Activated CD8-positive, alpha-beta memory T cell treated with anti-CD3 and anti-CD28 coated beads for 48 hours (primary cell): Measurements from ENCODE around the gene MADD.
"Not testable (repeated sequence)": the region's sequence is repeated elsewhere in the genome, so short reads cannot be mapped to it uniquely, and the experiment has no call there.

Source experiments
- DNase-seq, 3 experiments: peaks; one replicate each; pipeline ENCODE4 v3.0.0-alpha.2; 2020; ENCODE audit warnings: low read depth in 2 of 3, low spot score in 2 of 3

MADD gene

DNA sequence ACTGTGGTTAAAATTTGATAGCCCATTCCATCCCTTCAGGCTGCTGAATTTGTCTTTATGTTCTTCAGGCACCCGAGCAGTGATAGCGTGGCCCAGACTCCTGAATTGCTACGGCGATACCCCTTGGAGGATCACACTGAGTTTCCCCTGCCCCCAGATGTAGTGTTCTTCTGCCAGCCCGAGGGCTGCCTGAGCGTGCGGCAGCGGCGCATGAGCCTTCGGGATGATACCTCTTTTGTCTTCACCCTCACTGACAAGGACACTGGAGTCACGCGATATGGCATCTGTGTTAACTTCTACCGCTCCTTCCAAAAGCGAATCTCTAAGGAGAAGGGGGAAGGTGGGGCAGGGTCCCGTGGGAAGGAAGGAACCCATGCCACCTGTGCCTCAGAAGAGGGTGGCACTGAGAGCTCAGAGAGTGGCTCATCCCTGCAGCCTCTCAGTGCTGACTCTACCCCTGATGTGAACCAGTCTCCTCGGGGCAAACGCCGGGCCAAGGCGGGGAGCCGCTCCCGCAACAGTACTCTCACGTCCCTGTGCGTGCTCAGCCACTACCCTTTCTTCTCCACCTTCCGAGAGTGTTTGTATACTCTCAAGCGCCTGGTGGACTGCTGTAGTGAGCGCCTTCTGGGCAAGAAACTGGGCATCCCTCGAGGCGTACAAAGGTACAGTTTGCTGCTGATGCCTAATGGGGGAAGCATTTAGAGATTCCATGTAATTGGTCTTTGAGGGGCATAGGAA, 4.7 kb downstream of the MADD start:
- DNase-seq: no peak

- DNase-seq: no peak
Measured at GRCh38 chr11:47276923-47277322, 7.0 kb downstream of the MADD start.

DNA sequence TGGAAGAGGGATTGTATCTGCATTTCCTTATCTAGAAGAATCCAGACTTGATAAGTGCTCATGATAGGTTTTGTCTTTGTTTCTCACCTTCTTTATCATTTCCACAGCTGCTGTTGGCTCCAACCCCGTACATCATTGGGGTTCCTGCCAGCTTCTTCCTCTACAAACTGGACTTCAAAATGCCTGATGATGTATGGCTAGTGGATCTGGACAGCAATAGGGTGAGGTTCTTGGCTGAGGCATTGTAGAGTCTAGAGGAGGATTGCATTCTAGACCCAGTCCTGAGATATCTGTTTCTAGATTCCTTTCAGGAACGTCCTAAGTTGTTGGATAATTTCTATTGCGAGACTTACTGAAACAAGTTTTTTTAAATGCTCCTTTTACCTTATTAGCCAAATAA, 8.1 kb downstream of the MADD start:
- DNase-seq: no peak

DNA sequence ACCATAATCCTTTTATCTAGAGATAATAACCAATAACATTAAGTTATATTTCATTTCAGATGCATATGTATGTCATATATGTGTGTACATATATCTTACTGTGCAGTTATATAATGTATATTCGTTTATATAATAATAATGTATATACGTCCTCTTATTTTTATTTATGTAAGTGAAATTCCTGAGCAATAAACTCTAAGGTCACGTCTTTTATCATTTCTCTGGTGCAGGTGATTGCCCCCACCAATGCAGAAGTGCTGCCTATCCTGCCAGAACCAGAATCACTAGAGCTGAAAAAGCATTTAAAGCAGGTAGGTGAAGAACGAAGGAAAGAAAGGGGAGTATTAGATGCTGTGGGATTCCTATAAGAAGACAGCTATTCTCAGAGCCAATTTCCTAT, 8.8 kb downstream of the MADD start:
- DNase-seq: no peak

GRCh38 chr11:47280099-47280498, 10.2 kb downstream of the MADD start:
- no peak for DNase-seq

- no peak for DNase-seq
Measured at GRCh38 chr11:47280860-47281259, 10.9 kb downstream of the MADD start.

DNA sequence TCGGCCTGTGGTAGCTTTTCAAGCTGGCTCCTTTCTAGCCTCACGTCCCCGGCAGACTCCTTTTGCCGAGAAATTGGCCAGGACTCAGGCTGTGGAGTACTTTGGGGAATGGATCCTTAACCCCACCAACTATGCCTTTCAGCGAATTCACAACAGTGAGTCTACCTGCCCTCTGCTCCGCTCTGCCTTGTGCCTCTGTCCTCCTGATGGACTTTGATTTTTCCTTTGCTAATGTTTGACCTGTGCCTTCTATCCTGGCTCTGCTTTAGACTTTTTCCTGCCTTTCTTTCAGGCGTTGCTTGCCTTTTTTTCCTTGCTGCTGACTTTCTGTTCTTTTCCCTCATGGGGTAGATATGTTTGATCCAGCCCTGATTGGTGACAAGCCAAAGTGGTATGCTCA, 12.5 kb downstream of the MADD start:
- no peak for DNase-seq

GRCh38 chr11:47284151-47284550, 14.2 kb downstream of the MADD start:
- no peak for DNase-seq

DNA sequence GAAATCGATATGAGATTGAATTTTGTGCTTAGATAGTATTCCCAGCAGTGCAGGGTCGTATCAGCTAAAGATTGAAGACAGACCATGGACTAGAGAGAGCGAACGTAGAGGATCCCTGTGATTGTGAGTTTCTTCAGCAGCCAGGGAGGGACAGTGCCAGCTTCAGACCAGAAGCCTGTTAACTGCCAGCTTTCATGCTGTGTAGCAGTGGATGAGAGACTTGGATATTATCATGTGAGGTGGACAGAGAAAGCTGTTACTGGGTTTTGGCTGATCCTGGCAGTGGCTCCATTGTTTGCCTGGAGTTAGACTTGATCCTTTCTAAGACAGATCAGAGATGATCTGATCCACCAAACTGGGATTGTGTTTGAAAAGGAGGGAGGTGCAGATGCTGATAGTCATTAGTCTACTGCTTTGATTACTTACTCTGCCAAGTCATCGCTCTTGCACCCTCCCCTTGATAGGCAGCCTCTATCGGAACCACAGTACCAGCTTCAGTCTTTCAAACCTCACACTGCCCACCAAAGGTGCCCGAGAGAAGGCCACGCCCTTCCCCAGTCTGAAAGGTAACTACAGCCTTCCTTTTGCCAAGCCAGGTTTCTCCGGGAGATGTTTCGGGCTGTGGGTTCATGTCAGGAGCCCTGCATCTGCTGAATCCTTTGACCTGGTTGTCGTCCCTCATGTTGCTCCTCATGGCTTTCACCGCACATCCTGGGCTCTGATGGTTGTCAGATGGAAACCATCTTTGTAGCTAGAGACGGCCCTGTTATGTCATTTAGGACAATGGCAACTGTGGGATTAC, 16.2 kb downstream of the MADD start:
- no peak for DNase-seq

GRCh38 chr11:47288066-47288465, 18.1 kb downstream of the MADD start:
- DNase-seq: no peak

GRCh38 chr11:47289856-47290255, 19.9 kb downstream of the MADD start:
- no peak for DNase-seq

GRCh38 chr11:47295385-47295784, 25.5 kb downstream of the MADD start:
- DNase-seq: no peak

- no peak for DNase-seq
Measured at GRCh38 chr11:47296045-47296444, 26.1 kb downstream of the MADD start.

- no peak for DNase-seq
Measured at GRCh38 chr11:47299078-47299477, 29.1 kb downstream of the MADD start.

DNA sequence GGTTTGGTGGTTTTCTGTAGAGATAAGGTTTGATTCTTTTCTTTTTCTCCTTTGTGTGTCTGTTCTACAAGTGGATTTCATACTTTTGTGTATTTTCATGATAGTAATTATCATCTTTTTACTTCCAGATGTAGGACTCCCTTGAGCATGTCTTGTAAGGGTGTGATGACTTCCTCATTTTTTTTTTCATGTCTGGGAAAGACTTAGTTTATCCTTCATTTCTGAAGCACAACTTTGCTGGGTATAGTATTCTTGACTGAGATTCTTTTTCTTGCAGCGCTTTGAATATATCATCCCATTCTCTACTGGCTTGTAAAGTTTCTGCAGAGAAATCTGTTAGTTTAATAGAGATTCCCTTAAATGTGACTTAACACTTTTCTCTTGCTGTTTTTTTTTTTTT, 32.9 kb downstream of the MADD start:
- no peak for DNase-seq

GRCh38 chr11:47305734-47306483, 36.0 kb downstream of the MADD start:
- DNase-seq: no peak

GRCh38 chr11:47306484-47306844, 36.5 kb downstream of the MADD start:
- no peak for DNase-seq

- DNase-seq: no peak
Measured at GRCh38 chr11:47308050-47308823, 38.3 kb downstream of the MADD start.

- DNase-seq: no peak
Measured at GRCh38 chr11:47314992-47315391, 45.1 kb downstream of the MADD start.

- DNase-seq: not testable (repeated sequence)
Measured at GRCh38 chr11:47316501-47316900, 46.6 kb downstream of the MADD start.
